Measurements from ENCODE around the gene MDFIC.

The MDFIC gene

GRCh38 chr7:115023219-115023618 is 101.3 kb downstream of the MDFIC start:
- H3K9ac ChIP-seq (ENCODE audit: insufficient read length, low read depth) = no peak overlapping the region
- H3K36me3 ChIP-seq (ENCODE audit: insufficient read depth, insufficient read length, low read length) = no peaks in the 10 kb centered on the region
- no peak for DNase-seq (ENCODE audit: low read depth, low spot score)
- H3K4me1 ChIP-seq (ENCODE audit: insufficient read depth, insufficient read length) = no peaks in the 10 kb centered on the region
- no peak overlapping the region for H3K4me3 ChIP-seq (ENCODE audit: insufficient read length, low read depth)
- H3K27me3 ChIP-seq (ENCODE audit: insufficient read depth, insufficient read length) = no peaks in the 10 kb centered on the region
- no peaks in the 10 kb centered on the region for H3K9me3 ChIP-seq (ENCODE audit: insufficient read depth, low read length)
- TF ChIP-seq ZNF274 (IDR thresholded peaks at IDR 0.05; ENCODE audit: low read depth, low read length) = no peak
- no peak for TF ChIP-seq YY1 (IDR thresholded peaks at IDR 0.05; ENCODE audit: insufficient read depth, insufficient read length)
- no peak for TF ChIP-seq SUZ12 (IDR thresholded peaks at IDR 0.05; ENCODE audit: extremely low read depth, insufficient read depth, insufficient read length)

DNA sequence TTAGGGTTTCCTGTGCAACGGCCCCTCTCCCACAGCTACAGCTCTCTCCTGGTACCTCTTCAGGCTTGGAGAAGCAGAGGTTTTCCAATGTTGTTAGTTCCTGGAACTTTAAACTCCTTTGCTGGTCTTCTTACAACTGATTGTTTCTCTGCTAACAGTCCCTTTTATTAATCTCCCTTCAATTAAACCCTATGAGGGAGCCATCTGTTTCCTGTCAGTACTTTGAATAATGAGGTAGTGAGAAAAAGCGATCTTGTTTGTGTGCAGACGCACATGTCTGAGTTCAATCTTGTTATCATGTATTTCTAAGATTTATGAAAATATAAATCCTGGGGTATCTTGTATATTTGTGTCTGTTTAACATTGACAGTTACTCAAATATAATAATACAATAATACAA is 102.4 kb downstream of the MDFIC start:
- TF ChIP-seq YY1 (IDR thresholded peaks at IDR 0.05; ENCODE audit: insufficient read depth, insufficient read length) = no peak
- TF ChIP-seq SUZ12 (IDR thresholded peaks at IDR 0.05; ENCODE audit: extremely low read depth, insufficient read depth, insufficient read length) = no peak
- TF ChIP-seq ZNF274 (IDR thresholded peaks at IDR 0.05; ENCODE audit: low read depth, low read length) = no peak
- no peaks in the 10 kb centered on the region for H3K9me3 ChIP-seq (ENCODE audit: insufficient read depth, low read length)
- no peak overlapping the region for H3K4me3 ChIP-seq (ENCODE audit: insufficient read length, low read depth)
- H3K4me1 ChIP-seq (ENCODE audit: insufficient read depth, insufficient read length) = no peaks in the 10 kb centered on the region
- no peaks in the 10 kb centered on the region for H3K36me3 ChIP-seq (ENCODE audit: insufficient read depth, insufficient read length, low read length)
- DNase-seq (ENCODE audit: low read depth, low spot score) = no peak
- H3K9ac ChIP-seq (ENCODE audit: insufficient read length, low read depth) = no peak overlapping the region
- no peaks in the 10 kb centered on the region for H3K27me3 ChIP-seq (ENCODE audit: insufficient read depth, insufficient read length)

DNA sequence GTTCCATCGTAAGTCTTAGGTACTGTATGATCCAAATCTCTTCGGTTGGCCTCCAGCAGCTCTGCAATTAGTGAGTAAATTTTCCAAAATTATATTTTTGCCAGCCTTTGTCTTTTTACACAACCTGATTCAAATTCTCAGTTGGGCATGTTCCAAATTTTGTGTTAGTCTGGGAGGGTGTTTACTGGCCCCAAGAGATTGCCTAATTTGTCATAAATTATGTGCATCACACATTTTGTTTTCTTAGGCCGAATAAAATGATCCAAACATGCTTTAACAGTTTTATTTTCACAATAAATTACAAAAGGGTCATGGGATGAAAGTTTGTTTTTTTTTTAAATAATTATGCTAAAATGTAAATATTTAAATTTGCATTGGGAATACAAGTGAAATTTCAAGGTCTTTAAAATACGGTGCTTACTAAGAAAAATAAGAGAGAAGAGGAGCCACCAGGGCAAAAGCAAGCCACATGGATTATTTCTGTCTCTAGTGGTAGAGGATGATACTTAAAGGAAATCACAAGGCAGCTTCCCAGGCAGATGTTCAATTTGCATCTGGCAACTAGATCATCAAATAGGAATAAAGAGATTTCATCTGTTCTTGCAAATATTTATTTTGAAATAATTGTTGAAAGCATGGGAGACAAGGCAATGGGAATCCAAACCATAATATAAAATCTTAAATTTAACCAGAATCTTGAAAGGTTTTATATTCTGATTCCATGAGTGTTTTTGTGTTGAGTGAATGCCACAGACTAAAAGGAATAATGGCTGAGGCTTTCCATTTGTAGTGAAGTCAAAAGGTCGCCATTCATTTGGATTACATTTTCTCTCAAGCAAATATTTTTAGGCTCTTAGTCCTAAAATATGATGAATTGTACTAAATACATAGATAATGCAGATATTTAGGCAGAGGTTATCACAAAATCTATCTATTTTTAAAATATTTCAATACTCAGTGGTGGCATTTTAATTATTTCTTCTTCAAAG is 111.1 kb downstream of the MDFIC start:
- Histone ChIP-seq H3K9ac (ENCODE audit: insufficient read length, low read depth) (no peak overlapping the region), H3K4me1 (ENCODE audit: insufficient read depth, insufficient read length) (no peaks in the 10 kb centered on the region), H3K9me3 (ENCODE audit: insufficient read depth, low read length) (no peaks in the 10 kb centered on the region), H3K27me3 (ENCODE audit: insufficient read depth, insufficient read length) (no peaks in the 10 kb centered on the region), H3K4me3 (ENCODE audit: insufficient read length, low read depth) (no peak overlapping the region), H3K36me3 (ENCODE audit: insufficient read depth, insufficient read length, low read length) (no peaks in the 10 kb centered on the region)
- TF ChIP-seq YY1 (IDR thresholded peaks at IDR 0.05; ENCODE audit: insufficient read depth, insufficient read length) (no peak), ZNF274 (IDR thresholded peaks at IDR 0.05; ENCODE audit: low read depth, low read length) (no peak), SUZ12 (IDR thresholded peaks at IDR 0.05; ENCODE audit: extremely low read depth, insufficient read depth, insufficient read length) (no peak)
- no peak for DNase-seq (ENCODE audit: low read depth, low spot score)

- H3K36me3 ChIP-seq (ENCODE audit: insufficient read depth, insufficient read length, low read length) = no peaks in the 10 kb centered on the region
- no peak for TF ChIP-seq ZNF274 (IDR thresholded peaks at IDR 0.05; ENCODE audit: low read depth, low read length)
- no peak for TF ChIP-seq SUZ12 (IDR thresholded peaks at IDR 0.05; ENCODE audit: extremely low read depth, insufficient read depth, insufficient read length)
- TF ChIP-seq YY1 (IDR thresholded peaks at IDR 0.05; ENCODE audit: insufficient read depth, insufficient read length) = no peak
- H3K4me3 ChIP-seq (ENCODE audit: insufficient read length, low read depth) = no peak overlapping the region
- H3K9me3 ChIP-seq (ENCODE audit: insufficient read depth, low read length) = no peaks in the 10 kb centered on the region
- no peaks in the 10 kb centered on the region for H3K27me3 ChIP-seq (ENCODE audit: insufficient read depth, insufficient read length)
- H3K9ac ChIP-seq (ENCODE audit: insufficient read length, low read depth) = no peak overlapping the region
- DNase-seq (ENCODE audit: low read depth, low spot score) = no peak
- no peaks in the 10 kb centered on the region for H3K4me1 ChIP-seq (ENCODE audit: insufficient read depth, insufficient read length)
Observed at GRCh38 chr7:115033917-115034459, 112.1 kb downstream of the MDFIC start.

GRCh38 chr7:115034515-115034914 is 112.6 kb downstream of the MDFIC start:
- no peak for DNase-seq (ENCODE audit: low read depth, low spot score)
- Histone ChIP-seq H3K9ac (ENCODE audit: insufficient read length, low read depth) (no peak overlapping the region), H3K27me3 (ENCODE audit: insufficient read depth, insufficient read length) (no peaks in the 10 kb centered on the region), H3K9me3 (ENCODE audit: insufficient read depth, low read length) (no peaks in the 10 kb centered on the region), H3K4me1 (ENCODE audit: insufficient read depth, insufficient read length) (no peaks in the 10 kb centered on the region), H3K4me3 (ENCODE audit: insufficient read length, low read depth) (no peak overlapping the region), H3K36me3 (ENCODE audit: insufficient read depth, insufficient read length, low read length) (no peaks in the 10 kb centered on the region)
- TF ChIP-seq SUZ12 (IDR thresholded peaks at IDR 0.05; ENCODE audit: extremely low read depth, insufficient read depth, insufficient read length) (no peak), ZNF274 (IDR thresholded peaks at IDR 0.05; ENCODE audit: low read depth, low read length) (no peak), YY1 (IDR thresholded peaks at IDR 0.05; ENCODE audit: insufficient read depth, insufficient read length) (no peak)

GRCh38 chr7:115037128-115037802 is 115.4 kb downstream of the MDFIC start:
- DNase-seq (ENCODE audit: low read depth, low spot score) = no peak

DNA sequence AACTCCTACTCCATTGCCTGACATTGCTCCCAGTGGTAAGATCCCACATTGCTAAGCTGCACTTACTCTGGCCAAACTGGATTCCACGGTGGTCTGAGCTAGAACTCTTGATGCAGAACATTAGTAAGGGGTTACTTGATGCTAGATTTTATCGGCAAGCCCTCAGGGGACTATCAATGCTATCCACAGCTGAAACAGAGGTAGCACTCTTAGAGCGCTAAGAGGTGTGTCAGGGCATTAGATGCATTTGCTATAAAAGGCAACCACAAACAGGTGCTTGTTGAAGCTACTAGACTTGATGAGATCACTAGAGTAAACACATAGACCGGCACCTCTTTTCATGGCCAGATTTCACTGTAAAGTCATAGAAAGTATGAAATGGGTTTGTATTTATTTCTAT is 116.3 kb downstream of the MDFIC start:
- Histone ChIP-seq H3K9ac (ENCODE audit: insufficient read length, low read depth) (no peak overlapping the region), H3K27me3 (ENCODE audit: insufficient read depth, insufficient read length) (no peaks in the 10 kb centered on the region), H3K9me3 (ENCODE audit: insufficient read depth, low read length) (no peaks in the 10 kb centered on the region), H3K4me1 (ENCODE audit: insufficient read depth, insufficient read length) (no peaks in the 10 kb centered on the region), H3K4me3 (ENCODE audit: insufficient read length, low read depth) (no peak overlapping the region), H3K36me3 (ENCODE audit: insufficient read depth, insufficient read length, low read length) (no peaks in the 10 kb centered on the region)
- no peak for DNase-seq (ENCODE audit: low read depth, low spot score)
- TF ChIP-seq SUZ12 (IDR thresholded peaks at IDR 0.05; ENCODE audit: extremely low read depth, insufficient read depth, insufficient read length) (no peak), ZNF274 (IDR thresholded peaks at IDR 0.05; ENCODE audit: low read depth, low read length) (no peak), YY1 (IDR thresholded peaks at IDR 0.05; ENCODE audit: insufficient read depth, insufficient read length) (no peak)

More at GRCh38 chr7:115037128-115037802, 115.4 kb downstream of the MDFIC start:
- H3K4me3 ChIP-seq (ENCODE audit: insufficient read length, low read depth) = no peak overlapping the region
- H3K9ac ChIP-seq (ENCODE audit: insufficient read length, low read depth) = no peak overlapping the region
- no peaks in the 10 kb centered on the region for H3K4me1 ChIP-seq (ENCODE audit: insufficient read depth, insufficient read length)
- H3K27me3 ChIP-seq (ENCODE audit: insufficient read depth, insufficient read length) = no peaks in the 10 kb centered on the region
- TF ChIP-seq YY1 (IDR thresholded peaks at IDR 0.05; ENCODE audit: insufficient read depth, insufficient read length) (no peak), SUZ12 (IDR thresholded peaks at IDR 0.05; ENCODE audit: extremely low read depth, insufficient read depth, insufficient read length) (no peak)
- H3K36me3 ChIP-seq (ENCODE audit: insufficient read depth, insufficient read length, low read length) = no peaks in the 10 kb centered on the region
- no peaks in the 10 kb centered on the region for H3K9me3 ChIP-seq (ENCODE audit: insufficient read depth, low read length)
